ENCODE data around the gene NR2C1.

NR2C1 gene

GRCh38 chr12:95054206-95054605 is 19.2 kb downstream of the NR2C1 start:
- Histone ChIP-seq H3K27me3 (replicated peaks; ENCODE audit: control insufficient read depth, insufficient read depth, low read length) (no peaks in the 10 kb centered on the region), H3K4me3 (replicated peaks; ENCODE audit: low read depth, low read length) (no peak overlapping the region), H3K36me3 (ENCODE audit: control insufficient read depth, insufficient read depth, low read length) (peaks cover 2% of the 10 kb centered on the region)
- no peak for TF ChIP-seq CTCF (IDR thresholded peaks at IDR 0.05; ENCODE audit: insufficient read depth, low read length, poor library complexity, severe bottlenecking)
- no peak for DNase-seq (ENCODE audit: extremely low read depth, insufficient read length)

- TF ChIP-seq CTCF (IDR thresholded peaks at IDR 0.05; ENCODE audit: insufficient read depth, low read length, poor library complexity, severe bottlenecking) = no peak
- Histone ChIP-seq H3K27me3 (replicated peaks; ENCODE audit: control insufficient read depth, insufficient read depth, low read length) (no peaks in the 10 kb centered on the region), H3K4me3 (replicated peaks; ENCODE audit: low read depth, low read length) (no peak overlapping the region), H3K36me3 (ENCODE audit: control insufficient read depth, insufficient read depth, low read length) (peaks cover 4% of the 10 kb centered on the region)
- DNase-seq (ENCODE audit: extremely low read depth, insufficient read length) = no peak
Measured at GRCh38 chr12:95051241-95051640, 22.2 kb downstream of the NR2C1 start.

GRCh38 chr12:95037906-95038305 is 35.5 kb downstream of the NR2C1 start:
- no peak for DNase-seq (ENCODE audit: extremely low read depth, insufficient read length)

GRCh38 chr12:95034750-95035149 is 38.7 kb downstream of the NR2C1 start:
- no peak overlapping the region for H3K4me3 ChIP-seq (replicated peaks; ENCODE audit: low read depth, low read length)
- no peaks in the 10 kb centered on the region for H3K27me3 ChIP-seq (replicated peaks; ENCODE audit: control insufficient read depth, insufficient read depth, low read length)
- no peak for DNase-seq (ENCODE audit: extremely low read depth, insufficient read length)
- H3K36me3 ChIP-seq (ENCODE audit: control insufficient read depth, insufficient read depth, low read length) = no peaks in the 10 kb centered on the region; the same call in none of the 2 replicates
- no peak for TF ChIP-seq CTCF (IDR thresholded peaks at IDR 0.05; ENCODE audit: insufficient read depth, low read length, poor library complexity, severe bottlenecking)

More at GRCh38 chr12:95037906-95038305, 35.5 kb downstream of the NR2C1 start:
- no peak overlapping the region for H3K4me3 ChIP-seq (replicated peaks; ENCODE audit: low read depth, low read length)
- H3K27me3 ChIP-seq (replicated peaks; ENCODE audit: control insufficient read depth, insufficient read depth, low read length) = no peaks in the 10 kb centered on the region
- TF ChIP-seq CTCF (IDR thresholded peaks at IDR 0.05; ENCODE audit: insufficient read depth, low read length, poor library complexity, severe bottlenecking) = no peak
- H3K36me3 ChIP-seq (ENCODE audit: control insufficient read depth, insufficient read depth, low read length) = no peaks in the 10 kb centered on the region; the same call in 1 of the 2 replicates

- Histone ChIP-seq H3K27me3 (replicated peaks; ENCODE audit: control insufficient read depth, insufficient read depth, low read length) (no peaks in the 10 kb centered on the region), H3K4me3 (replicated peaks; ENCODE audit: low read depth, low read length) (no peak overlapping the region), H3K36me3 (ENCODE audit: control insufficient read depth, insufficient read depth, low read length) (no peaks in the 10 kb centered on the region; the same call in 1 of the 2 replicates)
- no peak for DNase-seq (ENCODE audit: extremely low read depth, insufficient read length)
- no peak for TF ChIP-seq CTCF (IDR thresholded peaks at IDR 0.05; ENCODE audit: insufficient read depth, low read length, poor library complexity, severe bottlenecking)
Measured at GRCh38 chr12:95022477-95022876, 50.9 kb downstream of the NR2C1 start.

- no peaks in the 10 kb centered on the region for H3K27me3 ChIP-seq (replicated peaks; ENCODE audit: control insufficient read depth, insufficient read depth, low read length)
- H3K4me3 ChIP-seq (replicated peaks; ENCODE audit: low read depth, low read length) = no peak overlapping the region
- TF ChIP-seq CTCF (IDR thresholded peaks at IDR 0.05; ENCODE audit: insufficient read depth, low read length, poor library complexity, severe bottlenecking) = no peak
- DNase-seq (ENCODE audit: extremely low read depth, insufficient read length) = no peak
- H3K36me3 ChIP-seq (ENCODE audit: control insufficient read depth, insufficient read depth, low read length) = no peaks in the 10 kb centered on the region; the same call in 1 of the 2 replicates
Measured at GRCh38 chr12:95017482-95017881, 55.9 kb downstream of the NR2C1 start.
